HCEC 1CT (cell line): ENCODE results near the gene SPATA31D4.
"Not testable (repeated sequence)": the region's sequence is repeated elsewhere in the genome, so short reads cannot be mapped to it uniquely, and the experiment has no call there.

Source experiments
- DNase-seq: peaks from one replicate; pipeline ENCODE4 v3.0.0-alpha.2; 2017

SPATA31D4 gene

GRCh38 chr9:81928305-81928704, at the start of gene SPATA31D4:
Gene SPATA31D4, plus strand, starts transcription at chr9:81928428. Its CDS starts 86 bp downstream, at chr9:81928514.
- DNase-seq: not testable (repeated sequence)

- DNase-seq: no peak
Measured at GRCh38 chr9:81878530-81878929, 49.7 kb upstream of the SPATA31D4 start.

GRCh38 chr9:81879501-81879916, 48.7 kb upstream of the SPATA31D4 start:
- no peak for DNase-seq

GRCh38 chr9:81885602-81886001, 42.6 kb upstream of the SPATA31D4 start:
- DNase-seq: no peak

- no peak for DNase-seq
Measured at GRCh38 chr9:81886665-81887064, 41.6 kb upstream of the SPATA31D4 start.

- no peak for DNase-seq
Measured at GRCh38 chr9:81890104-81890503, 38.1 kb upstream of the SPATA31D4 start.

GRCh38 chr9:81892440-81892839, 35.8 kb upstream of the SPATA31D4 start:
- no peak for DNase-seq

GRCh38 chr9:81893929-81894328, 34.3 kb upstream of the SPATA31D4 start:
- peak; percentile 2 for DNase-seq

GRCh38 chr9:81894891-81895290, 33.3 kb upstream of the SPATA31D4 start:
- no peak for DNase-seq

GRCh38 chr9:81896070-81896469, 32.2 kb upstream of the SPATA31D4 start:
- no peak for DNase-seq

GRCh38 chr9:81898851-81899250, 29.4 kb upstream of the SPATA31D4 start:
- no peak for DNase-seq

- no peak for DNase-seq
Measured at GRCh38 chr9:81902196-81902595, 26.0 kb upstream of the SPATA31D4 start.

- DNase-seq: no peak
Measured at GRCh38 chr9:81902626-81903025, 25.6 kb upstream of the SPATA31D4 start.

- DNase-seq: peak; percentile 44
Measured at GRCh38 chr9:81906671-81907070, 21.6 kb upstream of the SPATA31D4 start.

- no peak for DNase-seq
Measured at GRCh38 chr9:81912135-81912534, 16.1 kb upstream of the SPATA31D4 start.

- DNase-seq: no peak
Measured at GRCh38 chr9:81915801-81916505, 12.3 kb upstream of the SPATA31D4 start.

- not testable (repeated sequence) for DNase-seq
Measured at GRCh38 chr9:81918507-81918906, 9.7 kb upstream of the SPATA31D4 start.

- DNase-seq: not testable (repeated sequence)
Measured at GRCh38 chr9:81930147-81930546, 1.9 kb downstream of the SPATA31D4 start.

GRCh38 chr9:81933547-81933946, 5.3 kb downstream of the SPATA31D4 start:
- not testable (repeated sequence) for DNase-seq

GRCh38 chr9:81943393-81943792, 15.2 kb downstream of the SPATA31D4 start, which contains the start of gene SPATA31D3:
Gene SPATA31D3, plus strand, starts transcription at chr9:81943500. Its CDS starts 86 bp downstream, at chr9:81943586.
- not testable (repeated sequence) for DNase-seq

- not testable (repeated sequence) for DNase-seq
Measured at GRCh38 chr9:81948650-81949049, 20.4 kb downstream of the SPATA31D4 start.

- DNase-seq: no peak
Measured at GRCh38 chr9:81953096-81953495, 24.9 kb downstream of the SPATA31D4 start.

- no peak for DNase-seq
Measured at GRCh38 chr9:81955625-81956024, 27.4 kb downstream of the SPATA31D4 start.

- DNase-seq: peak; percentile 9
Measured at GRCh38 chr9:81964218-81965171, 36.3 kb downstream of the SPATA31D4 start.
